ENCODE measurements around the gene PWWP2B. TPM values are rescaled to one million over a fixed set of nuclear protein-coding genes. Genes with fewer than 3 reads are reported as not detected.

Gene PWWP2B
- total and polyA plus RNA-seq, 2 of the 8 experiments (the other 6 are each of a cell fraction or from before 2014, with no cell fraction given), result 5.3 to 10.8 TPM

GRCh38 chr10:132417957-132418441 lies 21.0 kb downstream of the PWWP2B start (continued):
- TF ChIP-seq ASH2L (IDR thresholded peaks at IDR 0.05; ENCODE audit: low read length), result no peak
- no peak for TF ChIP-seq KDM1A (IDR thresholded peaks at IDR 0.05; ENCODE audit: borderline replicate concordance, low read length)

Data from H1 (cell line).